Measurements from ENCODE around the gene B4GALNT1. TPM values are rescaled to one million over a fixed set of nuclear protein-coding genes. Genes with fewer than 3 reads are reported as not detected.
"Not testable (repeated sequence)": the region's sequence is repeated elsewhere in the genome, so short reads cannot be mapped to it uniquely, and the experiment has no call there.

Gene B4GALNT1
- total RNA-seq, 8 experiments from 2014 or later = 0.61 to 34.3 (median 19.4) TPM

DNA sequence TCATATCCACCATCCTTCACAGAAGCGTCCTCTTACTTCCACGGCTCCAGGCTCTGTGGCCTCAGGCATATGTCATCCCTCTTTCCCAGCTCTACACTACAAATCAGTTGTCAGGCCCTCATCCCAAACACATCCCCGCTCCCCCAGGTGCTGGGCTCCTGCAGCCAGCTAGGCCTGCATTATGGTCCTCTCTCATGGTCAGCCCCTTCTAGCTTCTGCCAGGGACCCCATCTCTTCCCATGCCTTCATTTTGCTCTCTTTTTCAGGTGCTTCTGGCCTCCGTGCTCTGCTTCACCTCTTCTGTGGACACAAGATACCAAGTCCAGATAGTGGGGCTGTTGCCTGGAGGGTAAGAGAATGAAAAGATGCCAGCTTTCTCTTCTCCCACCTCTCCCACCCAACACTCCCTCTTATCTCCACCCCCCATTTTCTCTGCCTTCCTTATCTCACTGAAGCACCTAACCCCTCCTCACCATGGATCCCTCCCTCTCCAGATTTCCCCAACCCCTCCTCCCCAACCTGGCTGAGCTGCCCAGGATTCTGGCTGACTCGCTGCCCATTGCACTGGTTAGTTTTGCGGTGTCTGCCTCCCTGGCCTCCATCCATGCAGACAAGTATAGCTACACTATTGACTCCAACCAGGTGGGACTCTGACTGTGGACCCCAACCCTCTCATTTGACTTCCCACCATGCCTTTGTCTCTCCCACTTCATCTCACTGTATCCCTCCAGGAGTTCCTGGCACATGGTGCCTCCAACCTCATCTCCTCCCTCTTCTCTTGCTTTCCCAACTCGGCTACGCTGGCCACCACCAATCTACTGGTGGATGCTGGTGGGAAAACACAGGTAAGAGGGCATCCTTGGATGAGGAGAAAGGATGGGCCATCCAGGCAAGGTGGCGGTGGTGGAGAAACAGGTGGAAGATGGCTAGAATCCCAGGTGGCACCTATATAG is 10.4 kb downstream of the B4GALNT1 start:
- 20 to 100% (median 92%) methylated on average over 1 to 6 of the region's 9 CpGs; no CpG with 5 or more reads in 2 of the 10 experiments for WGBS, 10 experiments
- in situ Hi-C loops (cut with MboI; ENCODE audit: low pct_unique_long_range_greater_than_20kb in 2 of 9, low sequenced_read_pairs in 9 of 9, unreplicated experiment in 9 of 9) = no loop called here
- H3K4me3 ChIP-seq = no peak overlapping the region
- peak in 1 of 8 experiments; percentile 2 for ATAC-seq (replicated peaks in 6 of 8)
- H3K4me1 ChIP-seq (replicated peaks in 1 of 2) = peaks cover 0 to 15% of the 10 kb centered on the region in 2 donors
- H3K27ac ChIP-seq = no peak overlapping the region

DNA sequence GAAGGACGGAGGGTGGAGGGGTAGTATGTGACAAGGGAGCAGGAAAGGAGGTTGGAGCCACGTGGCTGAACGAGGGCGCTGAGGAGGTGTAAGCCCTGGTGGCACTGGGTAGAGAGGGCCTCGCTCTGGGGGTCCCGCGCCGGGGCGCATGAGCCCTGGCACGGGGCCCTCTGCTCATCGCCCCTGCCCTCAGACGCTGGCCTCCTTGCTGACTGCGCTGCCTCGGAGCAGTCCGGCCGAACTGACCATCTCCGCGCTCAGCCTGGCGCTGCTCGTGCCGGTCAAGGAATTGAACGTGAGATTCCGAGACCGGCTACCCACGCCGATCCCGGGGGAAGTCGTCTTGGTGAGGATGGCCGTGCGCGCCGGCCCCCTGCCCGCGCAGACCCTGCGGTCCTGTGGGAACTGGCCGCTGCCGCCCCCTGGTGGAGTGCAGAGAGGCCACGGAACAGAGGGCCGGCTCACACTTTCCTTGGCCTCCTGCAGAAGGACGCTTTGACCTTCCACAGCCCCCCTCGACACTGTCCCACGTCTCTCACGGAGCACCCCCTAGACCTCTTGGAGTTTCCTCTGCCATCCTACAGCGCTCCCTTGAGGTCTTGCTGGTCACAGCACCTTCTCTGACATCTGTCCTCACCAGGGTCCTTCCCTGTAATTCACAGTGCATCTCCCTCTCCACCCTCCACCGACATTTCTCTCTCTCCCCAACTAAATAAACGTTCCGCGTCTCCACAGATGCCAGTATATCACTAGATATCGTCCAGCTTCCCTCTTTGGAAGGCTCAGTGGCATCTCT is 11.3 kb downstream of the B4GALNT1 start:
- in situ Hi-C loops (cut with MboI; ENCODE audit: low pct_unique_long_range_greater_than_20kb in 2 of 9, low sequenced_read_pairs in 9 of 9, unreplicated experiment in 9 of 9) = no loop called here
- H3K27ac ChIP-seq = no peak overlapping the region
- peaks cover 0 to 15% of the 10 kb centered on the region in 2 donors for H3K4me1 ChIP-seq (replicated peaks in 1 of 2)
- H3K4me3 ChIP-seq = peak overlapping the region; percentile 14 to 38 (median 24)
- WGBS, 10 experiments = 0 to 3% (median 1%) methylated on average over 2 to 14 of the region's 49 CpGs; no CpG with 5 or more reads in 6 of the 10 experiments
- peak; percentile 88 to 96 (median 91) for ATAC-seq (replicated peaks in 6 of 8)

DNA sequence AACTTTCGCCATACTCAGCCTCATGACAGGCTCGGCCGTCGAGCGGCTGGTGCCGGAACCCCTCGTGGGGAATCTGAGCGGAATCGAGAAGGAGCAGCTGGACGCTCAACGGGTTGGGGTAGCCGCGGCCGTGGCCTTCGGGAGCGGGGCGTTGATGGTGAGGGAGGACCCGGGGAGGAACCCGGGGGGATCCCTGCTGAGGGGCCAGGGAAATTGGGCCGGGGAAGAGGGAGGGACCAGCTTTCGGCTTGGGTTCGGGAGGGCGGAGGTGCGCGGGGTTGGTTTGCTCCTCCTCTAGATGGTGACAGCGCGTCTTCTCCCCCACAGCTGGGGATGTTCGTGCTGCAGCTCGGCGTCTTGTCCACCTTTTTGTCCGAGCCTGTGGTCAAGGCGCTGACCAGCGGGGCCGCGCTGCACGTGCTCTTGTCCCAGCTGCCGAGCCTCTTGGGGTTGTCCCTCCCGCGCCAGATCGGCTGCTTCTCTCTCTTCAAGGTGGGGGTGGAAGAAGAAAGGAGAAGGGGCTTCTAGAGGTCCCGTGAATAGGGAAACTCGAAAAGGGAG is 12.0 kb downstream of the B4GALNT1 start:
- in situ Hi-C loops (cut with MboI; ENCODE audit: low pct_unique_long_range_greater_than_20kb in 2 of 9, low sequenced_read_pairs in 9 of 9, unreplicated experiment in 9 of 9) = no loop called here
- 0 to 7% (median 2%) methylated on average over 1 to 13 of the region's 42 CpGs; no CpG with 5 or more reads in 6 of the 10 experiments for WGBS, 10 experiments
- peaks cover 0 to 15% of the 10 kb centered on the region in 2 donors for H3K4me1 ChIP-seq (replicated peaks in 1 of 2)
- H3K27ac ChIP-seq = no peak overlapping the region
- ATAC-seq (replicated peaks in 6 of 8) = peak in 7 of 8 experiments; percentile 1 to 45 (median 14)
- H3K4me3 ChIP-seq = peak overlapping the region in 3 of 5 donors; percentile 24 to 38 (median 32)

DNA sequence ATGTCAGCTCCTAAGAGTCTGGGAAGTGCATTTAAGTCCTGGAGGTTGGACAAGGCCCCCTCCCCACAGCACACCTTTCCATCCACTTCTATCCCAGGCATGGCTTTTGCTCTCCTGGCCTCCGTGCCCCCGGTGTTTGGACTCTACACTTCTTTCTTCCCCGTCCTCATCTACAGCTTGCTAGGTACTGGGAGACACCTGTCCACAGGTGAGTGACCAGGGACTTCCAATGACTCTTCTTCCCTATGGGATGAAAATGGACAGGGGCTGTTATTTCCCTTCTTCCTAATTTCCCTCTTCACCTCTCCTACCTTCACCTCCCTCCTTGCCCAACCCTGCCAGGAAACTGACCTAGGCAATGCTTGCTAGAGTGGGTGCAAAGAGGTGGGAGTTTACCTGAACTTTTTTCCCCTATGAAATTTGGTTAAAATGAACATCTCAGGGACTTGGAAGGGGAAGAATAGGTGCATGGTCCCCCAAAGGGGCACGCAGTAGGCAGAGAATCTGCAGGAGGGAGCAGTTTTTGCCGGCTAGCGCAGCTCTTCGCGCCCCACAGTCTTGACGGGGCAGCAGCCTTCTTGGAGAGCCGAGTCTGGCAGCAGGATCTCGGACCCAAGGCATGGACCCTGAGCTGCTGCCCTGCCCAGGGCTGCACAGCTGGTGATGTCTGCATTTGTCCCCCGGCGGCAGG is 12.6 kb downstream of the B4GALNT1 start:
- Histone ChIP-seq H3K27ac (no peak overlapping the region), H3K4me3 (no peak overlapping the region), H3K4me1 (replicated peaks in 1 of 2) (peaks cover 0 to 15% of the 10 kb centered on the region in 2 donors)
- WGBS, 10 experiments = 20 to 80% (median 37%) methylated on average over 1 to 8 of the region's 13 CpGs; no CpG with 5 or more reads in 3 of the 10 experiments
- ATAC-seq (replicated peaks in 6 of 8) = no peak
- in situ Hi-C loops (cut with MboI; ENCODE audit: low pct_unique_long_range_greater_than_20kb in 2 of 9, low sequenced_read_pairs in 9 of 9, unreplicated experiment in 9 of 9) = no loop called here

DNA sequence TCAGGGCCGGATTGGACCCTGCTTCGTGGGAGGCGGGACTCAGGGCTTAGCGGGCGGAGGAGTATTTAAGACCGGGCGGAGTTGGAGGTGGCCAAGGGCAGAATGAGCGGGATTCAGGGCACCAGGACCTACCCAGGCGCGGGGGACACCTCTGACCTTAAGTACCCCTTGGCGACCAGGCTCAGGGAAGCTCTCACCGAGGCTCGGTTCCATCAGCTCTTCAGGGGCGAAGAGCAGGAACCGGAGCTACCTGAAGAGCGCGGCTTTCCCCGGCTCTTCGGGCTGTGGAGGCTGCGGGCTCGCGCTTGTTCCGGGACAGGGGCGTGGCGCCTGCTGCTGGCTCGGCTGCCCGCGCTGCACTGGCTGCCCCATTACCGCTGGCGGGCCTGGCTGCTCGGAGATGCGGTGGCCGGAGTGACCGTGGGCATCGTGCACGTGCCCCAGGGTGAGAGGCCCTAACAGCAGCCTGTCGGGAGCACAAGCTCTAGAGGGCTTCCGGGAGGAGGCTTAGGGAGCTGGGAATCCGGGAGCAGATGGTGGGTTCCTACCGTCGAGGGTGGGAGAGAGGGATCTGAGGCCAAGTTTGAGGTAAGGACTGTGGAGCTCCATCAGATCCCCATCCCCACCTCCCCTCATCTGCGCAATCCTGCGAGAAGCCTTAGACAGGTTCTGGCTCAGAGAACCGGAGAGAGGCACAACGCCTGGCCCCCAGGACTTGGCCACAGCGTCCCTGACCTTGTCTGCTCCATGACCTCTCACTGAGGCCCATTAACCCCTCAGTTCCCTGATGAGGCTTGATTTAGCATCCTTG is 13.4 kb downstream of the B4GALNT1 start:
- 34 to 74% (median 40%) methylated on average over 3 to 4 of the region's 46 CpGs; no CpG with 5 or more reads in 7 of the 10 experiments for WGBS, 10 experiments
- in situ Hi-C loops (cut with MboI; ENCODE audit: low pct_unique_long_range_greater_than_20kb in 2 of 9, low sequenced_read_pairs in 9 of 9, unreplicated experiment in 9 of 9) = no loop called here
- H3K4me3 ChIP-seq = no peak overlapping the region

DNA sequence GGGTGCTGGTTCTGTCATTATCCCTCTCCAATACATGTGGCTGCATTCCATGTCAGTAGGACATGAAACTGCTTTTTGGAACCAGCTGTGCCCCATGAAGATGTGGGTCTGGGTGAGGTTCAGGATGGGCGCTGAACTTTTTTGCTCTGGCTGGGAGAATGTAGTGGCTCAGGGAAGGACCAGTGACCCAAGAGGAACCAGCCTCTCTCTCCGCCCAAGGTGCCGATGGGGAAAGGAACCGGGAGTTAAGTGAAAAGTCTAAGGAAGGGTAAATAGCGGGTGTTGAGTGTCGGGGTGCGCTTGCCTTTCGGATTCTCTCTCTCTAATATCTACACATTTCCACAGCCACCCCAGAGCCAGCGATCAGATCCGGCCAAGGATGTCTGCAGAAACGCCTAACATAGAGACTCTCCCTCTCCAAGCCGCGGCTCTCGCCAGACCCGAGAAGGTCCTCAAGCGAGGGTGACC is 14.0 kb downstream of the B4GALNT1 start:
- in situ Hi-C loops (cut with MboI; ENCODE audit: low pct_unique_long_range_greater_than_20kb in 2 of 9, low sequenced_read_pairs in 9 of 9, unreplicated experiment in 9 of 9) = no loop called here
- no peak for ATAC-seq (replicated peaks in 6 of 8)
- Histone ChIP-seq H3K4me1 (replicated peaks in 1 of 2) (peaks cover 0 to 15% of the 10 kb centered on the region in 2 donors), H3K27ac (no peak overlapping the region), H3K4me3 (no peak overlapping the region)
- WGBS, 10 experiments = 38 to 97% (median 65%) methylated on average over 2 to 16 of the region's 16 CpGs; no CpG with 5 or more reads in 5 of the 10 experiments

More for the DNA sequence above, 13.4 kb downstream of the B4GALNT1 start:
- ATAC-seq (replicated peaks in 6 of 8) = peak in 3 of 8 experiments; percentile 8 to 25 (median 20)
- Histone ChIP-seq H3K4me1 (replicated peaks in 1 of 2) (peaks cover 0 to 15% of the 10 kb centered on the region in 2 donors), H3K27ac (no peak overlapping the region)

DNA sequence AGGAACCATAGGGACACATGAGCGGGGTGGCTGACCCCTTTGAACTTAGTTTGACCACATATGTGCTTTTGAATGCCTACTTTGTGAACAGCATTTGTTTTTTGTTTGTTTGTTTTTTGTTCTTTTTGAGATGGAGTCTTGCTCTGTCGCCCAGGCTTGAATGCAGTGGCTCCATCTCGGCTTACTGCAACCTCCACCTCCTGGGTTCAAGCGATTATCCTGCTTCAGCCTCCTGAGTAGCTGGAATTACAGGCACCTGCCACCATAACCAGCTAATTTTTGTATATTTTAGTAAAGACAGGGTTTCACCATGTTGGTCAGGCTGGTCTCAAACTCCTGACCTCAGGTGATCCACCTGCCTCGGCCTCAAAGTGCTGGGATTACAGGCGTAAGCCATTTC is 14.6 kb downstream of the B4GALNT1 start:
- 72 to 100% (median 89%) methylated on average over 1 to 6 of the region's 6 CpGs; no CpG with 5 or more reads in 3 of the 10 experiments for WGBS, 10 experiments
- not testable (repeated sequence) for H3K4me3 ChIP-seq

DNA sequence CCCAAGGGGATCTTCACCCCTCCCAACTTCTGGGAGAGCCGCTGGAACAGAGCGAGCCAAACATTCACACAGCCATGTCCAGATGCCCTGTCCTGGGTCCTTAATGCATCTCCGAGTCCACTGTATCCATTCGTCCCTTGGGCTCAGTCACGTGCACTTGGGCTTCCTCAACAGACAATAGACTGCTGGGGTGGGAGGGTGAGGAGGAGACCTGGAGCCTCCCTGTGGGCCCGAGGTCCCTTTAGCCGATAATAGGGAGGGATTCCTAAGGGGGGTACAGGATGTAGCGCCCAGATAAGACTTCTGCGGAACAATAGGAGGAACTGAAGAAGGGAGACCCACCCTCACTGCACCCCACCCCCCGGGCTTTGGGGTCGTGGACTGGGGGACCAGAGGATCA is 15.1 kb downstream of the B4GALNT1 start:
- WGBS, 10 experiments = 37 to 76% (median 47%) methylated on average over 2 to 5 of the region's 11 CpGs; no CpG with 5 or more reads in 7 of the 10 experiments
- ATAC-seq (replicated peaks in 6 of 8) = no peak
- Histone ChIP-seq H3K4me3 (no peak overlapping the region), H3K27ac (no peak overlapping the region), H3K4me1 (replicated peaks in 1 of 2) (peaks cover 0 to 15% of the 10 kb centered on the region in 2 donors)
- in situ Hi-C loops (cut with MboI; ENCODE audit: low pct_unique_long_range_greater_than_20kb in 2 of 9, low sequenced_read_pairs in 9 of 9, unreplicated experiment in 9 of 9) = no loop called here

More for the DNA sequence above, 14.6 kb downstream of the B4GALNT1 start:
- H3K27ac ChIP-seq; in situ Hi-C loops (cut with MboI; ENCODE audit: low pct_unique_long_range_greater_than_20kb in 2 of 9, low sequenced_read_pairs in 9 of 9, unreplicated experiment in 9 of 9); ATAC-seq (replicated peaks in 6 of 8): not testable (repeated sequence)
- H3K4me1 ChIP-seq (replicated peaks in 1 of 2) = peaks cover 0 to 15% of the 10 kb centered on the region in 2 donors

DNA sequence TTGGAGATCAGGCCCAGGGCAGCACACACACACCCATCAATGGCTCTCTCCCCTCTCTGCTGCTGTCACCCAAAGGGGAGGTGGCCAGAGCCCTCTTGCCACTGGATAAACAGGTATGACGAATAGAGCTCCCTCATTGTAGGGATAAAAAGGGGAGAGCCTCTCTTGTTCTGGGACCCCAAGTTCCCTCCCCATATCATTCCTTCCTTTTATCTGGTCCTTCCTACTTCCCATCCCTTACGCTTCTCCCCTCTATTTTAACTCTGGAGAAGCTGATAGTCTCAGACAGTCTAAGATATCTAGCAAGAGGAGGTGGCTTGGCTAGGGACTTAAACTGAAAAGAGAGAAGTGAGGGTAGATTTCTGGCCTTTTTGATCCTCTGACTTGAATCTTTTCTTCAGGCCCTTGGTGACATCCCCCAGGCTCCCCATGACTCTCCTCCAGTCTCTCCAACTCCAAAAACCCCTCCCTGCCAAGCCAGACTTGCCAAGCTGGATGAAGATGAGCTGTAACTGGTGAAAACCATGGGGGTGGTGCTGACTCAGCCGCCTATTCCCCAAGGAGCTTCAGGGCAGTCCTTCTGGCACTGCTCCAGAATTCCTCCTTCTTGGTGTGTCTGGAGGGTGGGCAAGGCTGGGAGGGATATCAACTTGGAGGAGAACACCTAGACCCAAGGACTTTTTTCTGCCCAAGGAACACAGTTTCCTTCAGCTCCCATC is 16.5 kb downstream of the B4GALNT1 start:
- H3K4me3 ChIP-seq = no peak overlapping the region
- 58 to 100% (median 96%) methylated on average over 1 to 2 of the region's 3 CpGs; no CpG with 5 or more reads in 4 of the 10 experiments for WGBS, 10 experiments
- in situ Hi-C loops (cut with MboI; ENCODE audit: low pct_unique_long_range_greater_than_20kb in 2 of 9, low sequenced_read_pairs in 9 of 9, unreplicated experiment in 9 of 9) = no loop called here
- peak in 1 of 8 experiments; percentile 7 for ATAC-seq (replicated peaks in 6 of 8)
- peaks cover 12 to 22% of the 10 kb centered on the region in 2 donors for H3K4me1 ChIP-seq (replicated peaks in 1 of 2)
- no peak overlapping the region for H3K27ac ChIP-seq

DNA sequence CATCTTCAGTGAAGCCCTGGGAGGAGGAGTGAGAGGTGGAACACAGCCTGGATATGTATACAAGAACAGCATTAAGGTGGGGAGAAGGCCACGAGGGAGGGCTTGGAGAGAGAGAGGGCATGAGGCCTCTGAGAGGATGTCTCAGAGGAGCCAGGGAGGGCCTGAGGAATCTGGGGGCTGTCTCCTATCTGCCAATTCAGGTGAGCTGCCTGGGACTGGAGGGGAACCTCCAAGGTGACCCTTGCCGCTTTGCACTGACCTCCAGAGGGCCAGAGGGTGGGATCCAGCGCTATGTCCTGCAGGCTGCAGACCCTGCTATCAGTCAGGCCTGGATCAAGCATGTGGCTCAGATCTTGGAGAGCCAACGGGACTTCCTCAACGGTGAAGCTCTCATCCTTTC is 17.4 kb downstream of the B4GALNT1 start:
- no peak for ATAC-seq (replicated peaks in 6 of 8)
- in situ Hi-C loops (cut with MboI; ENCODE audit: low pct_unique_long_range_greater_than_20kb in 2 of 9, low sequenced_read_pairs in 9 of 9, unreplicated experiment in 9 of 9) = no loop called here
- Histone ChIP-seq H3K4me1 (replicated peaks in 1 of 2) (peaks cover 16 to 19% of the 10 kb centered on the region in 2 donors), H3K4me3 (no peak overlapping the region), H3K27ac (no peak overlapping the region)
- 58 to 100% (median 96%) methylated on average over 1 to 4 of the region's 5 CpGs; no CpG with 5 or more reads in 6 of the 10 experiments for WGBS, 10 experiments

DNA sequence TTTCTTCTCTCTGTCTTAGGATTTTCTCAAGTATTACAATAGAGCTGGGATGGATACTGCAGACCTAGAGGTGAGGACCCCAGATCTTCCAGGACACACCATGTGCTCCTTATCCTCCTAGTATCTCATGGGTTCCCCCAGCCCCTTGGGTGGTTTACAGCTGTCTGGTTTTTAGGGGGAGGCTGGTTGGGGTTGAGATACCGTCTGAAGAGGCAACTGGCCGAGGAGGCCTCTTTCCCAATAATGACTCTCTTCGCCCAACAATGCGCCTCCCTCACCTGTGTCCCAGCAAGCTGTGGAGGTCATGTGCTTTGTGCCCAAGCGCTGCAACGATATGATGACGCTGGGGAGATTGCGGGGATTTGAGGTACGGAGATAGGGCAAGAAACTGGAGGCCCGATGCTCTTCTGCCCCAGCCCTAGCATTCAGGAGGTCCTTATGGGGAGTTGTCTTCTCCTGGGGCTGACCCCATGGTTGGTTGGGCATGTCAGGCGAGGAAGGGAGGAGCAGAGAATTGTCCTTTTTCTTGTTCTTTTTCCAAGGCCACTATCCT is 18.0 kb downstream of the B4GALNT1 start:
- in situ Hi-C loops (cut with MboI; ENCODE audit: low pct_unique_long_range_greater_than_20kb in 2 of 9, low sequenced_read_pairs in 9 of 9, unreplicated experiment in 9 of 9) = no loop called here
- Histone ChIP-seq H3K4me1 (replicated peaks in 1 of 2) (peaks cover 22 to 25% of the 10 kb centered on the region in 2 donors), H3K4me3 (no peak overlapping the region), H3K27ac (no peak overlapping the region)
- 85 to 100% (median 90%) methylated on average over 1 to 7 of the region's 11 CpGs; no CpG with 5 or more reads in 6 of the 10 experiments for WGBS, 10 experiments
- no peak for ATAC-seq (replicated peaks in 6 of 8)

Data from motor neuron (in vitro differentiated cells).